Osteoblast (primary cell): Measurements from ENCODE around the gene RIBC2. TPM values are rescaled to one million over a fixed set of nuclear protein-coding genes. Genes with fewer than 3 reads are reported as not detected.

Experiments used
- DNase-seq: peaks from one replicate; pipeline ENCODE4 v3.0.0; 2011; ENCODE audit warnings: low spot score, mixed read lengths; ENCODE audit not compliant: insufficient read length; ENCODE audit errors: missing footprints
- H2AFZ ChIP-seq: 2 replicates; pipeline ENCODE4 v1.6.0; 2011; ENCODE audit warnings: mild to moderate bottlenecking, low read length
- H3K27ac ChIP-seq: 2 replicates; pipeline ENCODE4 v1.5.1; 2011; ENCODE audit warnings: mild to moderate bottlenecking, low read depth, low read length, moderate library complexity
- H3K27me3 ChIP-seq: 2 replicates; pipeline ENCODE4 v1.6.0; 2012; ENCODE audit warnings: mild to moderate bottlenecking, control low read depth, inconsistent platforms, low read length, moderate library complexity; ENCODE audit not compliant: insufficient read depth
- H3K36me3 ChIP-seq: 2 replicates; pipeline ENCODE4 v1.5.1; 2011; ENCODE audit warnings: mild to moderate bottlenecking, low read length, control low read depth, moderate library complexity; ENCODE audit not compliant: insufficient read depth
- H3K4me1 ChIP-seq: 2 replicates; pipeline ENCODE4 v1.5.1; 2011; ENCODE audit warnings: mild to moderate bottlenecking, low read length, control low read depth, moderate library complexity; ENCODE audit not compliant: insufficient read depth
- H3K4me2 ChIP-seq: 2 replicates; pipeline ENCODE4 v1.6.0; 2011; ENCODE audit warnings: mild to moderate bottlenecking, low read length; ENCODE audit not compliant: insufficient read depth
- H3K4me3 ChIP-seq: fragments of 200-600 bp; sonication (generic); 3 replicates; pipeline ENCODE4 v1.5.1; 2012; ENCODE audit warnings: mild to moderate bottlenecking, low read length, inconsistent platforms; ENCODE audit not compliant: insufficient read depth
- H3K79me2 ChIP-seq: 2 replicates; pipeline ENCODE4 v1.6.0; 2012; ENCODE audit warnings: mild to moderate bottlenecking, low read length, control low read depth, inconsistent platforms; ENCODE audit not compliant: insufficient read depth
- H3K9me3 ChIP-seq: 2 replicates; pipeline ENCODE4 v1.5.1; 2011; ENCODE audit warnings: low read depth, low read length, control low read depth
- H4K20me1 ChIP-seq: 2 replicates; pipeline ENCODE4 v1.6.0; 2012; ENCODE audit warnings: mild to moderate bottlenecking, low read length, control low read depth; ENCODE audit not compliant: insufficient read depth
- CTCF ChIP-seq: IDR thresholded peaks from 2 replicates; pipeline ENCODE4 v1.5.1; 2011; ENCODE audit warnings: mild to moderate bottlenecking, low read depth, low read length, moderate library complexity; ENCODE audit errors: extremely low read depth
- total RNA-seq: library from RNA; depleted of rRNA; stranded (reverse); fragments of >200 nt; gene quantifications from 2 replicates; pipeline ENCODE4 v1.2.3, GENCODE V29; 2012

Gene RIBC2
- total RNA-seq, 1 donor: not detected

- Histone ChIP-seq H3K4me1 (peaks cover 33% of the 10 kb centered on the region), H4K20me1 (no peaks in the 10 kb centered on the region), H3K27me3 (no peaks in the 10 kb centered on the region), H3K4me3 (no peak overlapping the region), H2AFZ (no peak overlapping the region), H3K4me2 (no peak overlapping the region), H3K36me3 (no peaks in the 10 kb centered on the region), H3K79me2 (no peaks in the 10 kb centered on the region), H3K27ac (no peak overlapping the region), H3K9me3 (no peaks in the 10 kb centered on the region)
- DNase-seq: peak; percentile 32
- no peak for TF ChIP-seq CTCF
Observed at GRCh38 chr22:45451972-45452371, 38.5 kb downstream of the RIBC2 start.

- Histone ChIP-seq H3K4me3 (no peak overlapping the region), H3K79me2 (no peaks in the 10 kb centered on the region), H3K27ac (no peak overlapping the region), H3K4me2 (no peak overlapping the region), H3K9me3 (no peaks in the 10 kb centered on the region), H2AFZ (no peak overlapping the region), H4K20me1 (no peaks in the 10 kb centered on the region), H3K27me3 (no peaks in the 10 kb centered on the region), H3K36me3 (no peaks in the 10 kb centered on the region), H3K4me1 (peaks cover 33% of the 10 kb centered on the region)
- DNase-seq: peak; percentile 80
- TF ChIP-seq CTCF: no peak
Observed at GRCh38 chr22:45452565-45453379, 39.3 kb downstream of the RIBC2 start.

GRCh38 chr22:45453764-45454163, 40.3 kb downstream of the RIBC2 start:
- H3K9me3 ChIP-seq: no peaks in the 10 kb centered on the region
- no peak overlapping the region for H3K27ac ChIP-seq
- H3K4me2 ChIP-seq: no peak overlapping the region
- H4K20me1 ChIP-seq: no peaks in the 10 kb centered on the region
- no peaks in the 10 kb centered on the region for H3K79me2 ChIP-seq
- H3K4me3 ChIP-seq: no peak overlapping the region
- DNase-seq: peak; percentile 68
- TF ChIP-seq CTCF: no peak
- H2AFZ ChIP-seq: peak overlapping the region; percentile 42
- H3K27me3 ChIP-seq: no peaks in the 10 kb centered on the region
- H3K4me1 ChIP-seq: peaks cover 33% of the 10 kb centered on the region
- H3K36me3 ChIP-seq: no peaks in the 10 kb centered on the region

- TF ChIP-seq CTCF: no peak
- no peak overlapping the region for H3K4me3 ChIP-seq
- no peak overlapping the region for H3K27ac ChIP-seq
- peaks cover 33% of the 10 kb centered on the region for H3K4me1 ChIP-seq
- peak; percentile 23 for DNase-seq
- no peaks in the 10 kb centered on the region for H3K36me3 ChIP-seq
- H3K27me3 ChIP-seq: no peaks in the 10 kb centered on the region
- no peaks in the 10 kb centered on the region for H4K20me1 ChIP-seq
- no peaks in the 10 kb centered on the region for H3K79me2 ChIP-seq
- no peaks in the 10 kb centered on the region for H3K9me3 ChIP-seq
- H3K4me2 ChIP-seq: no peak overlapping the region
- peak overlapping the region; percentile 42 for H2AFZ ChIP-seq
Observed at GRCh38 chr22:45454275-45454674, 40.8 kb downstream of the RIBC2 start.
